ENCODE measurements around the gene ITGA7.

Gene ITGA7

GRCh38 chr12:55700255-55701018 is 7.3 kb downstream of the ITGA7 start:
- no peak for DNase-seq (ENCODE audit: low spot score)

GRCh38 chr12:55699471-55700055 is 8.1 kb downstream of the ITGA7 start:
- DNase-seq (ENCODE audit: low spot score), result no peak

GRCh38 chr12:55698965-55699364 is 8.7 kb downstream of the ITGA7 start:
- no peak for DNase-seq (ENCODE audit: low spot score)

- DNase-seq (ENCODE audit: low spot score), result no peak
These were observed 9.3 kb downstream of the ITGA7 start for GRCh38 chr12:55698241-55698955.

GRCh38 chr12:55697686-55698085 is 10.0 kb downstream of the ITGA7 start:
- no peak for DNase-seq (ENCODE audit: low spot score)

- DNase-seq (ENCODE audit: low spot score), result no peak
These were observed 10.8 kb downstream of the ITGA7 start for GRCh38 chr12:55696796-55697462.

GRCh38 chr12:55696141-55696540 is 11.6 kb downstream of the ITGA7 start:
- DNase-seq (ENCODE audit: low spot score), result no peak

GRCh38 chr12:55695349-55695748 is 12.4 kb downstream of the ITGA7 start:
- DNase-seq (ENCODE audit: low spot score), result no peak

- DNase-seq (ENCODE audit: low spot score), result no peak
These were observed 13.1 kb downstream of the ITGA7 start for GRCh38 chr12:55694651-55695050.

GRCh38 chr12:55694188-55694515 is 13.6 kb downstream of the ITGA7 start:
- no peak for DNase-seq (ENCODE audit: low spot score)

GRCh38 chr12:55693323-55694187 is 14.1 kb downstream of the ITGA7 start:
- DNase-seq (ENCODE audit: low spot score), result no peak

- DNase-seq (ENCODE audit: low spot score), result no peak
These were observed 14.9 kb downstream of the ITGA7 start for GRCh38 chr12:55692631-55693322.

GRCh38 chr12:55688716-55689655 is 18.7 kb downstream of the ITGA7 start:
- no peak for DNase-seq (ENCODE audit: low spot score)

- DNase-seq (ENCODE audit: low spot score), result no peak
These were observed 20.0 kb downstream of the ITGA7 start for GRCh38 chr12:55687746-55688145.

GRCh38 chr12:55686366-55687010 is 21.2 kb downstream of the ITGA7 start:
- no peak for DNase-seq (ENCODE audit: low spot score)

GRCh38 chr12:55685671-55686070 is 22.0 kb downstream of the ITGA7 start:
- DNase-seq (ENCODE audit: low spot score), result no peak

- DNase-seq (ENCODE audit: low spot score), result no peak
These were observed 22.8 kb downstream of the ITGA7 start for GRCh38 chr12:55684761-55685370.

GRCh38 chr12:55683676-55684075 is 24.0 kb downstream of the ITGA7 start:
- DNase-seq (ENCODE audit: low spot score), result no peak
